Panc1 (cell line): Measurements from ENCODE around the gene HOXC9. TPM values are rescaled to one million over a fixed set of nuclear protein-coding genes. Genes with fewer than 3 reads are reported as not detected.

Source experiments
- ATAC-seq: fragments of 200-7000 bp; cut with Tn5 transposase; 2 replicates; pipeline ENCODE4 v1.9.1; 2020; ENCODE audit warnings: mild to moderate bottlenecking, moderate library complexity
- BruUV-seq: library from RNA; stranded (reverse); fragments of 400-500 nt; replicated peaks from 2 replicates; lab custom pipeline; 2021; lab: Mats Ljungman, UMichigan
- CTCF ChIA-PET: fragments of 300-600 bp; sonication (Branson Sonifier 250); formaldehyde crosslinking; loops from one replicate; lab custom pipeline; 2022; ENCODE audit warnings: antibody characterized with exemption; lab: Charles Lee
- POLR2A ChIA-PET: fragments of 300-600 bp; sonication (Branson Sonifier 250); formaldehyde crosslinking; loops from one replicate; lab custom pipeline; 2022; ENCODE audit warnings: antibody characterized with exemption; lab: Charles Lee
- DNase-seq: peaks from one replicate; pipeline ENCODE4 v3.0.0-alpha.2; 2010; ENCODE audit warnings: low read depth, low spot score
- H3K27ac ChIP-seq: 2 replicates; pipeline ENCODE4 v1.5.1; 2011; ENCODE audit warnings: mild to moderate bottlenecking, low read length, inconsistent platforms
- H3K27me3 ChIP-seq: fragments of 200-500 bp; sonication (Bioruptor generic); 2 replicates; pipeline ENCODE4 v1.6.0; 2014; ENCODE audit warnings: low read length, inconsistent platforms; ENCODE audit not compliant: control insufficient read depth, insufficient read depth
- H3K36me3 ChIP-seq: fragments of 200-500 bp; sonication (Bioruptor generic); 2 replicates; pipeline ENCODE4 v1.5.1; 2014; ENCODE audit warnings: inconsistent platforms, mild to moderate bottlenecking, low read length, moderate library complexity; ENCODE audit not compliant: control insufficient read depth, insufficient read depth
- H3K4me1 ChIP-seq: 2 replicates; pipeline ENCODE4 v1.5.1; 2011; ENCODE audit warnings: inconsistent platforms, mild to moderate bottlenecking, low read length, moderate library complexity; ENCODE audit not compliant: control insufficient read depth, insufficient read depth
- H3K4me3 ChIP-seq, 2 experiments: 2 replicates each; pipeline ENCODE4 v1.5.1; 2011 to 2012; ENCODE audit warnings: low read depth in 2 of 2, low read length in 2 of 2, mild to moderate bottlenecking in 2 of 2, inconsistent platforms in 1 of 2, moderate library complexity in 1 of 2
- H3K9me3 ChIP-seq: fragments of 200-500 bp; sonication (Bioruptor generic); 2 replicates; pipeline ENCODE4 v1.5.1; 2014; ENCODE audit warnings: low read depth, mild to moderate bottlenecking, inconsistent platforms, low read length, moderate library complexity; ENCODE audit not compliant: control insufficient read depth, insufficient read depth
- POLR2AphosphoS5 ChIP-seq: IDR thresholded peaks from 2 replicates; pipeline ENCODE4 v1.6.1; 2012; ENCODE audit warnings: mild to moderate bottlenecking, low read depth, low read length, moderate library complexity
- SIN3A ChIP-seq: IDR thresholded peaks from 2 replicates; pipeline ENCODE4 v1.6.1; 2012; ENCODE audit warnings: low read depth, mild to moderate bottlenecking, low read length, moderate library complexity, borderline replicate concordance; ENCODE audit not compliant: insufficient read depth
- TCF7L2 ChIP-seq: IDR thresholded peaks from 2 replicates; pipeline ENCODE4 v1.6.1; 2011; ENCODE audit warnings: mild to moderate bottlenecking, low read depth, low read length, inconsistent platforms
- in situ Hi-C: cut with HindIII; loops from 2 replicates; pipeline ENCODE4 v1.10.0; 2016; ENCODE audit warnings: low sequenced_read_pairs, low pct_unique_long_range_greater_than_20kb
- intact Hi-C: fragments of 100-400 bp; cut with micrococcal nuclease; formaldehyde crosslinking; loops from one replicate; pipeline ENCODE4 v1.10.0; 2022; ENCODE audit not compliant: unreplicated experiment
- total RNA-seq: library from RNA; stranded (reverse); gene quantifications from one replicate; pipeline ENCODE4 v1.2.1, GENCODE V29; 2021; ENCODE audit not compliant: unreplicated experiment
- TF ChIP-seq, protein P1 (sequence below), 2 experiments: IDR thresholded peaks; 2 replicates each; pipeline ENCODE4 v1.6.1; 2011 to 2012; ENCODE audit warnings: low read depth in 2 of 2, control low read depth in 1 of 2, low read length in 1 of 2, mild to moderate bottlenecking in 1 of 2, moderate library complexity in 1 of 2; ENCODE audit not compliant: insufficient read depth in 1 of 2
- TF ChIP-seq, protein P2 (sequence below): fragments of 450-650 bp; IDR thresholded peaks from 2 replicates; pipeline ENCODE4 v1.5.1; 2017; ENCODE audit warnings: mild to moderate bottlenecking

Gene HOXC9
- total RNA-seq, 1 experiment from 2014 or later = 37.2 TPM

DNA sequence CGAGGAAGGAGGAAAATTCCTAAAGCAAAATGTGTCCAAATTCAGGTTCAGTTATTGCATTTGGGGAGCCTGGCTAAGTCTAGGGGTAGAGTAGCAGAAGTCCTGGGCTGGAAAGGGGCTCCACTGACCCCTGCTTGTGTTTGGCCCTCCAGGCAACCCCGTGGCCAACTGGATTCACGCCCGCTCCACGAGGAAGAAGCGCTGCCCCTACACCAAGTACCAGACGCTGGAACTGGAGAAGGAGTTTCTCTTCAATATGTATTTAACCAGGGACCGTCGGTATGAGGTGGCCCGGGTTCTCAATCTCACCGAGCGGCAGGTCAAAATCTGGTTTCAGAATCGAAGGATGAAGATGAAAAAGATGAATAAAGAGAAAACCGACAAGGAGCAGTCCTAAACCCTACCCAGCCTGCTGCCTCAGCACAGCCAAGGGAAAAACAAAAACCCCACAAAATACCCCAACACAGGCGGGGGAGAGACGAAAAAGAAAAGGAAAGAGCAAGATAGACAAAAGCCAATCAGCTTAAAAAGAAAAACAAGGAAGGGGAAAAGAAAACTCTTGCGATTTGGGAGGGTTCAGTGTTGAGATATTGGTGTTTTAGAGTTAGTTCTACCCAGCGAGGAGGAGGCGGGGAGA is 2.4 kb downstream of the HOXC9 start:
- BruUV-seq = TSS peak; percentile 48
- peak overlapping the region; percentile 99 for H3K27ac ChIP-seq
- CTCF ChIA-PET = no interaction called here
- no peaks in the 10 kb centered on the region for H3K27me3 ChIP-seq
- DNase-seq = no peak
- no peak for ATAC-seq
- H3K36me3 ChIP-seq = peaks cover 3% of the 10 kb centered on the region
- 0 out of 2 replicates have a peak, but pooled peaks have one; percentile 24 for TF ChIP-seq TCF7L2
- TF ChIP-seq, protein P1, sequence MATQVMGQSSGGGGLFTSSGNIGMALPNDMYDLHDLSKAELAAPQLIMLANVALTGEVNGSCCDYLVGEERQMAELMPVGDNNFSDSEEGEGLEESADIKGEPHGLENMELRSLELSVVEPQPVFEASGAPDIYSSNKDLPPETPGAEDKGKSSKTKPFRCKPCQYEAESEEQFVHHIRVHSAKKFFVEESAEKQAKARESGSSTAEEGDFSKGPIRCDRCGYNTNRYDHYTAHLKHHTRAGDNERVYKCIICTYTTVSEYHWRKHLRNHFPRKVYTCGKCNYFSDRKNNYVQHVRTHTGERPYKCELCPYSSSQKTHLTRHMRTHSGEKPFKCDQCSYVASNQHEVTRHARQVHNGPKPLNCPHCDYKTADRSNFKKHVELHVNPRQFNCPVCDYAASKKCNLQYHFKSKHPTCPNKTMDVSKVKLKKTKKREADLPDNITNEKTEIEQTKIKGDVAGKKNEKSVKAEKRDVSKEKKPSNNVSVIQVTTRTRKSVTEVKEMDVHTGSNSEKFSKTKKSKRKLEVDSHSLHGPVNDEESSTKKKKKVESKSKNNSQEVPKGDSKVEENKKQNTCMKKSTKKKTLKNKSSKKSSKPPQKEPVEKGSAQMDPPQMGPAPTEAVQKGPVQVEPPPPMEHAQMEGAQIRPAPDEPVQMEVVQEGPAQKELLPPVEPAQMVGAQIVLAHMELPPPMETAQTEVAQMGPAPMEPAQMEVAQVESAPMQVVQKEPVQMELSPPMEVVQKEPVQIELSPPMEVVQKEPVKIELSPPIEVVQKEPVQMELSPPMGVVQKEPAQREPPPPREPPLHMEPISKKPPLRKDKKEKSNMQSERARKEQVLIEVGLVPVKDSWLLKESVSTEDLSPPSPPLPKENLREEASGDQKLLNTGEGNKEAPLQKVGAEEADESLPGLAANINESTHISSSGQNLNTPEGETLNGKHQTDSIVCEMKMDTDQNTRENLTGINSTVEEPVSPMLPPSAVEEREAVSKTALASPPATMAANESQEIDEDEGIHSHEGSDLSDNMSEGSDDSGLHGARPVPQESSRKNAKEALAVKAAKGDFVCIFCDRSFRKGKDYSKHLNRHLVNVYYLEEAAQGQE (IDR thresholded peaks at IDR 0.05; ENCODE audit: insufficient read depth in 1 of 2, low read depth in 2 of 2, low read length in 1 of 2) = no peak
- in situ Hi-C loops = no loop called here
- H3K4me3 ChIP-seq = peak overlapping the region; percentile 66 to 67
- POLR2A ChIA-PET = interaction anchor here (1.2 kb wide), 1 partner anchor 15 kb away, joined by 4 read pairs; no protein-coding TSS in a partner anchor
- H3K9me3 ChIP-seq = no peaks in the 10 kb centered on the region
- H3K4me1 ChIP-seq = peaks cover 34% of the 10 kb centered on the region
- intact Hi-C loops = no loop called here

DNA sequence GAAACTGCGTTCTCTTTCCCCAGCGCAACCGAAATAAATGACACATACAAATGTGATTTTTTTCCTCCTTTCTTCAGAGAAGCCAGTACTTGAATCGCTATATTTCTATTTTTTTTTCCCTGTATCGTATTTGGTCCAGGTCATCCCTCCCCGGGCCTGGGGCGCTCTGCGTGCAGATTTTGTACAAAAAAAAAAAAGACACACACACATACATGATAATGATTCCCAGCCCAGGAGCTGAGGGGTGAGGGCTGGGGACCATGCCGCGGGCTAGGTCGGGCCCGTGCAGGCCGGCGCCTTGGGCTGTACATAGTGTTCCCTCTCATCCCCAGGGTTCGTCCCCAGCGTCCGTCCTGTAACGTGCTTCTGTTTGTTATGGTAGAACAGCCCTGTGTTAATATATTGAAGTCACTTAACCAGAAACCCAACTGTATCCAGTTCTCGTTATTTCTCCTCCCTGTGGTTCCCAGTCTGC is 3.0 kb downstream of the HOXC9 start:
- ATAC-seq (no peak), DNase-seq (no peak)
- H3K27ac ChIP-seq = peak overlapping the region; percentile 99
- in situ Hi-C loops (no loop called here), intact Hi-C loops (no loop called here)
- H3K36me3 ChIP-seq = peaks cover 3% of the 10 kb centered on the region
- H3K4me3 ChIP-seq = peak overlapping the region; percentile 66 to 67
- peak; percentile 48; the same call in 1 of the 2 replicates for TF ChIP-seq POLR2AphosphoS5
- no peak for TF ChIP-seq TCF7L2
- ChIA-PET POLR2A (interaction anchor here (0.5 to 0.8 kb wide), 2 partner anchors 15 to 17 kb away, joined by 3 to 5 read pairs; no protein-coding TSS in a partner anchor), CTCF (interaction anchor here (0.7 kb wide), 1 partner anchor 15 kb away, joined by 5 read pairs; no protein-coding TSS in a partner anchor)
- H3K4me1 ChIP-seq = peaks cover 39% of the 10 kb centered on the region
- no peaks in the 10 kb centered on the region for H3K9me3 ChIP-seq
- no TSS peak for BruUV-seq
- no peaks in the 10 kb centered on the region for H3K27me3 ChIP-seq

DNA sequence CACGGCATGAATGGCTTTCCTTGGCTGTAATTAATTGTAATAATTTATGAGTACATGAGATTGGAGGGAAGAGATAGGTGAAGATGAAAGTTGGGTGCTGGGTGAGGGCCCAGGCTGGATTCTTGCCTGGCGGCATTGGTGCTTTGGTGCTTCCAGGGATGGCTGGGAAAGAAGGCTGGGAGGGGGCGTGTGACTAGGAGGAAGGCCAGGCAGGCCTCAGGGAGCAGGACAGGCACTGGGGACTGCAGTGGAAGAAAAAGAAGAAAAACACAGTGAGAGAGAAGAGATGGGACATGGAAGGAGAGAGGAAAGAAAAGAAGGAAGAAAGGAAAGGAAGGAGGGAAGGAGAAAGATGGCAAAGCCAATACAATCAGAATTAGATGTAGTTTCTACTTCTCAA is 3.7 kb downstream of the HOXC9 start:
- H3K36me3 ChIP-seq = peaks cover 3% of the 10 kb centered on the region
- ChIA-PET CTCF (interaction anchor here (0.6 to 0.7 kb wide), 2 partner anchors 14 to 23 kb away, joined by 4 to 5 read pairs; no protein-coding TSS in a partner anchor), POLR2A (interaction anchor here (0.5 to 0.8 kb wide), 2 partner anchors 16 to 17 kb away, joined by 3 to 5 read pairs; no protein-coding TSS in a partner anchor)
- no peaks in the 10 kb centered on the region for H3K27me3 ChIP-seq
- in situ Hi-C loops (no loop called here), intact Hi-C loops (no loop called here)
- peaks cover 44% of the 10 kb centered on the region for H3K4me1 ChIP-seq
- H3K27ac ChIP-seq = peak overlapping the region; percentile 99
- DNase-seq (no peak), ATAC-seq (no peak)
- no peak for TF ChIP-seq TCF7L2
- no peak for TF ChIP-seq POLR2AphosphoS5
- TF ChIP-seq SIN3A = no peak
- TF ChIP-seq, protein P1 (IDR thresholded peaks at IDR 0.05; ENCODE audit: insufficient read depth in 1 of 2, low read depth in 2 of 2, low read length in 1 of 2) = no peak
- TF ChIP-seq, protein P2, sequence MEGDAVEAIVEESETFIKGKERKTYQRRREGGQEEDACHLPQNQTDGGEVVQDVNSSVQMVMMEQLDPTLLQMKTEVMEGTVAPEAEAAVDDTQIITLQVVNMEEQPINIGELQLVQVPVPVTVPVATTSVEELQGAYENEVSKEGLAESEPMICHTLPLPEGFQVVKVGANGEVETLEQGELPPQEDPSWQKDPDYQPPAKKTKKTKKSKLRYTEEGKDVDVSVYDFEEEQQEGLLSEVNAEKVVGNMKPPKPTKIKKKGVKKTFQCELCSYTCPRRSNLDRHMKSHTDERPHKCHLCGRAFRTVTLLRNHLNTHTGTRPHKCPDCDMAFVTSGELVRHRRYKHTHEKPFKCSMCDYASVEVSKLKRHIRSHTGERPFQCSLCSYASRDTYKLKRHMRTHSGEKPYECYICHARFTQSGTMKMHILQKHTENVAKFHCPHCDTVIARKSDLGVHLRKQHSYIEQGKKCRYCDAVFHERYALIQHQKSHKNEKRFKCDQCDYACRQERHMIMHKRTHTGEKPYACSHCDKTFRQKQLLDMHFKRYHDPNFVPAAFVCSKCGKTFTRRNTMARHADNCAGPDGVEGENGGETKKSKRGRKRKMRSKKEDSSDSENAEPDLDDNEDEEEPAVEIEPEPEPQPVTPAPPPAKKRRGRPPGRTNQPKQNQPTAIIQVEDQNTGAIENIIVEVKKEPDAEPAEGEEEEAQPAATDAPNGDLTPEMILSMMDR = no peak
- no peaks in the 10 kb centered on the region for H3K9me3 ChIP-seq
- BruUV-seq = no TSS peak
- peak overlapping the region; percentile 47 to 66 for H3K4me3 ChIP-seq
